Measurements from ENCODE around the gene MPPED2.

- TF ChIP-seq POLR2A (IDR thresholded peaks at IDR 0.05) (no peak), CTCF (IDR thresholded peaks at IDR 0.05) (no peak)
Measured at GRCh38 chr11:30608534-30608933, 22.4 kb upstream of the MPPED2 start.
